ENCODE measurements around the gene SYCE3.
A peak's percentile ranks its signal among the peaks of the same experiment; 100 is the strongest.
"Not testable (repeated sequence)": the region's sequence is repeated elsewhere in the genome, so short reads cannot be mapped to it uniquely, and the experiment has no call there.

Gene SYCE3

GRCh38 chr22:50529416-50529896, 33.3 kb downstream of the SYCE3 start:
- no peak for DNase-seq

GRCh38 chr22:50528682-50529415, 33.9 kb downstream of the SYCE3 start:
- no peak for DNase-seq

- DNase-seq, result no peak
Observed at GRCh38 chr22:50527921-50528681, 34.6 kb downstream of the SYCE3 start.

GRCh38 chr22:50526834-50527801, 35.6 kb downstream of the SYCE3 start:
- no peak for DNase-seq

GRCh38 chr22:50526108-50526833, 36.4 kb downstream of the SYCE3 start:
- DNase-seq, result peak; percentile 77

- no peak for DNase-seq
Observed at GRCh38 chr22:50525858-50526107, 36.9 kb downstream of the SYCE3 start.

- peak; percentile 98 for DNase-seq
Observed at GRCh38 chr22:50525104-50525857, 37.4 kb downstream of the SYCE3 start, which contains the start of gene SCO2. TSS of gene SCO2 (minus strand) at chr22:50525598. CDS start at chr22:50524411, 1,187 bp downstream.

GRCh38 chr22:50524676-50525103, 38.0 kb downstream of the SYCE3 start:
- DNase-seq, result no peak

GRCh38 chr22:50523806-50524675, 38.7 kb downstream of the SYCE3 start:
- DNase-seq, result no peak

GRCh38 chr22:50523458-50523805, 39.3 kb downstream of the SYCE3 start:
- no peak for DNase-seq

- no peak for DNase-seq
Observed at GRCh38 chr22:50522806-50523438, 39.8 kb downstream of the SYCE3 start.

GRCh38 chr22:50522208-50522805, 40.4 kb downstream of the SYCE3 start:
- no peak for DNase-seq

- no peak for DNase-seq
Observed at GRCh38 chr22:50521710-50522109, 41.0 kb downstream of the SYCE3 start.

GRCh38 chr22:50520826-50521453, 41.8 kb downstream of the SYCE3 start:
- no peak for DNase-seq

GRCh38 chr22:50520184-50520583, 42.5 kb downstream of the SYCE3 start:
- not testable (repeated sequence) for DNase-seq

GRCh38 chr22:50519151-50519550, 43.6 kb downstream of the SYCE3 start:
- no peak for DNase-seq

GRCh38 chr22:50518606-50519005, 44.1 kb downstream of the SYCE3 start:
- no peak for DNase-seq

GRCh38 chr22:50517495-50518260, 45.0 kb downstream of the SYCE3 start:
- DNase-seq, result no peak
